HepG2 (cell line): ENCODE results near the gene TMEM171. TPM values are rescaled to one million over a fixed set of nuclear protein-coding genes. Genes with fewer than 3 reads are reported as not detected.

Source experiments
- ATAC-seq: fragments of 200-7000 bp; cut with Tn5 transposase; 3 replicates; pipeline ENCODE4 v1.9.1; 2020; ENCODE audit warnings: mild to moderate bottlenecking, moderate library complexity
- BruUV-seq: library from RNA; stranded (reverse); fragments of 400-500 nt; replicated peaks from 2 replicates; lab custom pipeline; 2021; lab: Mats Ljungman, UMichigan
- CTCF ChIA-PET: fragments of 300-600 bp; formaldehyde crosslinking; extraction: SDS; loops from one replicate; lab custom pipeline; 2021; ENCODE audit warnings: low total read pairs, inconsistent platforms, low intra/inter-chr PET ratio; lab: Yijun Ruan, JAX
- POLR2A ChIA-PET: fragments of 350-600 bp; sonication (Branson Sonifier 250); formaldehyde crosslinking; loops from one replicate; lab custom pipeline; 2020; ENCODE audit warnings: antibody characterized with exemption, inconsistent platforms; lab: Yijun Ruan, JAX
- DNase-seq: peaks from one replicate; pipeline ENCODE4 v3.0.0-alpha.2; 2015; ENCODE audit warnings: low spot score
- FAIRE-seq: peaks from 3 replicates; lab custom pipeline; 2011; peaks lifted over from hg19 to GRCh38; lab: Jason Lieb, UNC
- H2AFZ ChIP-seq: one replicate; pipeline ENCODE4 v1.6.1; 2011; ENCODE audit warnings: low read length, inconsistent platforms
- H3K27ac ChIP-seq: fragments of 300-600 bp; 3 replicates; pipeline ENCODE4 v1.8.0; 2011; ENCODE audit warnings: mixed run types, mild to moderate bottlenecking, mixed read lengths, low read length, inconsistent platforms; ENCODE audit not compliant: insufficient read depth; ENCODE audit errors: extremely low read length
- H3K27me3 ChIP-seq, 2 experiments: fragments of 200-600 bp in 1 of 2; 2 replicates in 1 of 2; 3 replicates in 1 of 2; pipeline versions ENCODE4 v1.6.0 to v1.8.0; 2011; ENCODE audit warnings: low read length in 2 of 2, mild to moderate bottlenecking in 2 of 2, moderate library complexity in 2 of 2, inconsistent platforms in 1 of 2; ENCODE audit not compliant: insufficient read depth in 2 of 2, control insufficient read depth in 1 of 2
- H3K36me3 ChIP-seq, 2 experiments: fragments of 200-600 bp in 1 of 2; replicated peaks in 1 of 2; 2 replicates in 1 of 2; 3 replicates in 1 of 2; pipeline versions ENCODE4 v1.5.1 to v1.8.0; 2011; ENCODE audit warnings: low read length in 2 of 2, inconsistent platforms in 1 of 2; ENCODE audit not compliant: insufficient read depth in 2 of 2, control insufficient read depth in 1 of 2
- H3K4me1 ChIP-seq: 2 replicates; pipeline ENCODE4 v1.5.1; 2012; ENCODE audit warnings: low read length, inconsistent platforms; ENCODE audit not compliant: insufficient read depth
- H3K4me2 ChIP-seq: 2 replicates; pipeline ENCODE4 v1.6.0; 2011; ENCODE audit warnings: low read depth, low read length, inconsistent platforms
- H3K4me3 ChIP-seq, 3 experiments: fragments of 200-600 bp in 1 of 3; sonication (generic), shearing (Covaris generic) in 1 of 3; replicated peaks in 1 of 3; 2 replicates each; pipeline ENCODE4 v1.5.1; 2011 to 2016; ENCODE audit warnings: low read length in 3 of 3, inconsistent platforms in 2 of 3, low read depth in 2 of 3, mild to moderate bottlenecking in 2 of 3, control low read depth in 1 of 3, mixed read lengths in 1 of 3; ENCODE audit not compliant: insufficient read depth in 1 of 3
- H3K79me2 ChIP-seq: one replicate; pipeline ENCODE4 v1.6.1; 2011; ENCODE audit warnings: low read length, inconsistent platforms; ENCODE audit not compliant: insufficient read depth
- H3K9ac ChIP-seq: 2 replicates; pipeline ENCODE4 v1.6.0; 2011; ENCODE audit warnings: mild to moderate bottlenecking, low read depth, low read length, inconsistent platforms; ENCODE audit not compliant: insufficient read depth
- H3K9me3 ChIP-seq: 2 replicates; pipeline ENCODE4 v1.5.1; 2012; ENCODE audit warnings: mild to moderate bottlenecking, low read length
- H4K20me1 ChIP-seq: 2 replicates; pipeline ENCODE4 v1.6.0; 2011; ENCODE audit warnings: inconsistent platforms, mild to moderate bottlenecking, low read length, moderate library complexity; ENCODE audit not compliant: insufficient read depth
- AGO2 ChIP-seq: fragments of 200-400 bp; formaldehyde crosslinking; optimal IDR thresholded peaks from 2 replicates; pipeline ENCODE3; 2017; ENCODE audit warnings: mild to moderate bottlenecking, low read depth, low read length, moderate library complexity
- FOXO1 ChIP-seq: sonication (generic); formaldehyde crosslinking; IDR thresholded peaks from 2 replicates; pipeline ENCODE4 v1.4.0; 2020; ENCODE audit warnings: missing genetic modification reagents
- HMGXB3 ChIP-seq: sonication (generic); formaldehyde crosslinking; IDR thresholded peaks from 2 replicates; pipeline ENCODE4 v1.4.0; 2020; ENCODE audit warnings: missing genetic modification reagents, borderline replicate concordance
- ONECUT2 ChIP-seq: sonication (generic); formaldehyde crosslinking; IDR thresholded peaks from 2 replicates; pipeline ENCODE4 v1.4.0; 2020; ENCODE audit warnings: missing genetic modification reagents
- RFX5 ChIP-seq: IDR thresholded peaks from 2 replicates; pipeline ENCODE4 v1.6.1; 2011; ENCODE audit warnings: low read depth, low read length, improper control_type of control experiment
- SMYD3 ChIP-seq: sonication (generic); formaldehyde crosslinking; IDR thresholded peaks from 2 replicates; pipeline ENCODE4 v1.8.1; 2023; ENCODE audit warnings: mild to moderate bottlenecking, missing genetic modification reagents
- ZBTB21 ChIP-seq: sonication (generic); formaldehyde crosslinking; IDR thresholded peaks from 2 replicates; pipeline ENCODE4 v1.4.0; 2020; ENCODE audit warnings: missing genetic modification reagents
- ZNF563 ChIP-seq: sonication (generic); formaldehyde crosslinking; IDR thresholded peaks from 2 replicates; pipeline ENCODE4 v1.8.0; 2022; ENCODE audit warnings: mild to moderate bottlenecking, moderate library complexity, missing genetic modification reagents
- ZNF598 ChIP-seq: sonication (generic); formaldehyde crosslinking; IDR thresholded peaks from 2 replicates; pipeline ENCODE4 v1.5.1; 2020; ENCODE audit warnings: mild to moderate bottlenecking, missing genetic modification reagents, borderline replicate concordance
- WGBS: methylation state at CpG from one replicate; pipeline ENCODE4 v1.1.6; 2017; ENCODE audit warnings: low lambda C conversion rate; 5-methylcytosine and 5-hydroxymethylcytosine counted together
- in situ Hi-C: cut with HindIII; loops from 2 replicates; pipeline ENCODE4 v1.10.0; 2017; ENCODE audit warnings: low pct_unique_long_range_greater_than_20kb; ENCODE audit not compliant: extremely low pct_ligation_motif_present
- intact Hi-C: fragments of 100-400 bp; cut with micrococcal nuclease; formaldehyde crosslinking; loops from one replicate; pipeline ENCODE4 v1.10.0; 2022; ENCODE audit not compliant: unreplicated experiment
- polyA plus RNA-seq, 8 experiments: library from polyadenylated mRNA; depleted of rRNA in 3 of 8; stranded (reverse) in 7 of 8; unstranded in 1 of 8; fragments of >200 nt; fragmentation: Illumina TruSeq in 4 of 8; extraction: Trizol in 4 of 8; gene quantifications; 2 replicates each; pipeline versions ENCODE4 v1.2.1 to v1.2.3, GENCODE V29; 2011 to 2016; ENCODE audit warnings: low read depth in 4 of 8, missing spikeins in 1 of 8, mixed read lengths in 1 of 8; ENCODE audit not compliant: insufficient read depth in 1 of 8
- total RNA-seq, 5 experiments: library from RNA; depleted of rRNA; stranded (reverse); fragments of >200 nt; fragmentation: Illumina TruSeq; extraction: Trizol; gene quantifications; 2 replicates each; pipeline ENCODE4 v1.2.3, GENCODE V29; 2016; ENCODE audit warnings: low read depth in 1 of 5
- TF ChIP-seq, protein P1 (sequence below), 2 experiments: sonication (generic) in 1 of 2; formaldehyde crosslinking in 1 of 2; IDR thresholded peaks; 2 replicates each; pipeline versions ENCODE4 v1.6.1 to v1.9.0; 2014 to 2022; ENCODE audit warnings: antibody characterized with exemption in 1 of 2, borderline replicate concordance in 1 of 2, inconsistent platforms in 1 of 2, low read depth in 1 of 2, missing genetic modification reagents in 1 of 2
- TF ChIP-seq, protein P2 (sequence below): sonication (generic); formaldehyde crosslinking; IDR thresholded peaks from 2 replicates; pipeline ENCODE4 v1.4.0; 2020; ENCODE audit warnings: mild to moderate bottlenecking, missing genetic modification reagents

TMEM171 gene
- total and polyA plus RNA-seq, 2 of the 13 experiments (the other 11 are each of a cell fraction or from before 2014, with no cell fraction given) = 0.12 TPM; not detected in 1

DNA sequence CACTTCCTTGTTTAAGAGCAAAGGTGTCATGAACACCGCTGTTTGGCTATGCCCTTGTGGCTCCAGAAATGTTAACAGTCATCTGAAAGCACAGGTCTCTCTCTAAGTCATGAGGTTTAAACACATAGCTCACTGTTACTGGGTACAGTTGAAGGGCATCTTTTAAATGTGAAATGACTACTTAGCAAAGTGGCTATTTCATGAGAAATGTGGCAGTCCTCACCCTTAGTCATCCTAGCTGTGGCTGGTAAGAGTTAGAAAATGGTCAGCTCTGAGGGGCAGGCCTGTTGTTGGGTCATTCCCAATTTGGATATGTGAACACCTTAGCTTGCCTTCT lies 24.2 kb upstream of the TMEM171 start (continued):
- TF ChIP-seq, protein P1, sequence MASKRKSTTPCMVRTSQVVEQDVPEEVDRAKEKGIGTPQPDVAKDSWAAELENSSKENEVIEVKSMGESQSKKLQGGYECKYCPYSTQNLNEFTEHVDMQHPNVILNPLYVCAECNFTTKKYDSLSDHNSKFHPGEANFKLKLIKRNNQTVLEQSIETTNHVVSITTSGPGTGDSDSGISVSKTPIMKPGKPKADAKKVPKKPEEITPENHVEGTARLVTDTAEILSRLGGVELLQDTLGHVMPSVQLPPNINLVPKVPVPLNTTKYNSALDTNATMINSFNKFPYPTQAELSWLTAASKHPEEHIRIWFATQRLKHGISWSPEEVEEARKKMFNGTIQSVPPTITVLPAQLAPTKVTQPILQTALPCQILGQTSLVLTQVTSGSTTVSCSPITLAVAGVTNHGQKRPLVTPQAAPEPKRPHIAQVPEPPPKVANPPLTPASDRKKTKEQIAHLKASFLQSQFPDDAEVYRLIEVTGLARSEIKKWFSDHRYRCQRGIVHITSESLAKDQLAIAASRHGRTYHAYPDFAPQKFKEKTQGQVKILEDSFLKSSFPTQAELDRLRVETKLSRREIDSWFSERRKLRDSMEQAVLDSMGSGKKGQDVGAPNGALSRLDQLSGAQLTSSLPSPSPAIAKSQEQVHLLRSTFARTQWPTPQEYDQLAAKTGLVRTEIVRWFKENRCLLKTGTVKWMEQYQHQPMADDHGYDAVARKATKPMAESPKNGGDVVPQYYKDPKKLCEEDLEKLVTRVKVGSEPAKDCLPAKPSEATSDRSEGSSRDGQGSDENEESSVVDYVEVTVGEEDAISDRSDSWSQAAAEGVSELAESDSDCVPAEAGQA (IDR thresholded peaks at IDR 0.05; ENCODE audit: low read depth) = no peak
- TF ChIP-seq, protein P1 (CRISPR knock-in tag; IDR thresholded peaks at IDR 0.05; ENCODE audit: borderline replicate concordance) = no peak

DNA sequence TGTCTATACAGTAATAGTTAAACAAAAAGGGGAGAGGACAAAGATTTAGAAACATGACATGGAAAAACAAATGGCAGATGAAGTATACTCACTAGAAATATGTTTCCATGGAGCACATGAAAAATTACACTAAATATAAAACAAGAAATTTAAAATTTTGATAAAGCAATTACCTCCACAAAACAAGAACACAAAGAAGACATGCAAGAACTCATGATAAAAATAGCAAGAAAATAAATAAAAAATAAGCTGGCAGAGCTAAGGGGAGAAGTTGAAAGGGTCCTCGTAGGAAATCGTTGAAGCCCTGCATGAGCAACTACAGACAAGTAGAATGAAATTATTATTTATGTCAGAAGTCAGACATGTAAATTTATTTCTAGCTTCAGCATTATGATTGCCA lies 22.6 kb upstream of the TMEM171 start:
- Histone ChIP-seq H3K4me2 (no peak overlapping the region), H3K4me1 (no peaks in the 10 kb centered on the region), H4K20me1 (no peaks in the 10 kb centered on the region), H3K9me3 (no peaks in the 10 kb centered on the region), H3K27me3 (no peaks in the 10 kb centered on the region), H3K27ac (no peak overlapping the region), H3K36me3 (no peaks in the 10 kb centered on the region), H2AFZ (no peak overlapping the region), H3K9ac (no peak overlapping the region), H3K4me3 (no peak overlapping the region), H3K79me2 (no peaks in the 10 kb centered on the region)
- intact Hi-C loops (no loop called here), in situ Hi-C loops (no loop called here)
- POLR2A ChIA-PET = no interaction called here
- no peak for FAIRE-seq
- no TSS peak for BruUV-seq
- no peak for ATAC-seq
- CTCF ChIA-PET = no interaction called here
- 33% methylated on average over 2 of the region's 2 CpGs for WGBS
- DNase-seq = no peak
- TF ChIP-seq ONECUT2 (CRISPR knock-in tag) (no peak), SMYD3 (CRISPR knock-in tag) (no peak), ZBTB21 (no peak), AGO2 (no peak), RFX5 (no peak), FOXO1 (CRISPR knock-in tag) (no peak), ZNF563 (no peak), ZNF598 (CRISPR knock-in tag) (no peak), HMGXB3 (CRISPR knock-in tag) (no peak)
- TF ChIP-seq, protein P2, sequence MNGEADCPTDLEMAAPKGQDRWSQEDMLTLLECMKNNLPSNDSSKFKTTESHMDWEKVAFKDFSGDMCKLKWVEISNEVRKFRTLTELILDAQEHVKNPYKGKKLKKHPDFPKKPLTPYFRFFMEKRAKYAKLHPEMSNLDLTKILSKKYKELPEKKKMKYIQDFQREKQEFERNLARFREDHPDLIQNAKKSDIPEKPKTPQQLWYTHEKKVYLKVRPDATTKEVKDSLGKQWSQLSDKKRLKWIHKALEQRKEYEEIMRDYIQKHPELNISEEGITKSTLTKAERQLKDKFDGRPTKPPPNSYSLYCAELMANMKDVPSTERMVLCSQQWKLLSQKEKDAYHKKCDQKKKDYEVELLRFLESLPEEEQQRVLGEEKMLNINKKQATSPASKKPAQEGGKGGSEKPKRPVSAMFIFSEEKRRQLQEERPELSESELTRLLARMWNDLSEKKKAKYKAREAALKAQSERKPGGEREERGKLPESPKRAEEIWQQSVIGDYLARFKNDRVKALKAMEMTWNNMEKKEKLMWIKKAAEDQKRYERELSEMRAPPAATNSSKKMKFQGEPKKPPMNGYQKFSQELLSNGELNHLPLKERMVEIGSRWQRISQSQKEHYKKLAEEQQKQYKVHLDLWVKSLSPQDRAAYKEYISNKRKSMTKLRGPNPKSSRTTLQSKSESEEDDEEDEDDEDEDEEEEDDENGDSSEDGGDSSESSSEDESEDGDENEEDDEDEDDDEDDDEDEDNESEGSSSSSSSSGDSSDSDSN (CRISPR knock-in tag) = no peak
